ENCODE data around the gene OR6C2.
"Not testable (repeated sequence)": the region's sequence is repeated elsewhere in the genome, so short reads cannot be mapped to it uniquely, and the experiment has no call there.

OR6C2 gene

GRCh38 chr12:55443776-55444175 lies at the start of gene OR6C2:
Gene OR6C2 (plus strand): TSS chr12:55444076. CDS start chr12:55452214, 8,138 bp downstream.
- TF ChIP-seq CTCF (IDR thresholded peaks at IDR 0.05; ENCODE audit: low read depth, low read length), result no peak
- no peak for DNase-seq (ENCODE audit: extremely low read depth, low read depth)

GRCh38 chr12:55396326-55396725 lies 47.5 kb upstream of the OR6C2 start:
- DNase-seq (ENCODE audit: extremely low read depth, low read depth), result no peak
- no peak for TF ChIP-seq CTCF (IDR thresholded peaks at IDR 0.05; ENCODE audit: low read depth, low read length)

- TF ChIP-seq CTCF (IDR thresholded peaks at IDR 0.05; ENCODE audit: low read depth, low read length), result no peak
- DNase-seq (ENCODE audit: extremely low read depth, low read depth), result no peak
Measured at GRCh38 chr12:55400229-55400628, 43.6 kb upstream of the OR6C2 start, which contains the start of gene OR6C65. Gene OR6C65 (plus strand): TSS chr12:55400529. CDS start chr12:55400529, 0 bp downstream.

GRCh38 chr12:55407866-55408265 lies 36.0 kb upstream of the OR6C2 start:
- TF ChIP-seq CTCF (IDR thresholded peaks at IDR 0.05; ENCODE audit: low read depth, low read length), result no peak
- no peak for DNase-seq (ENCODE audit: extremely low read depth, low read depth)

- not testable (repeated sequence) for DNase-seq (ENCODE audit: extremely low read depth, low read depth)
Measured at GRCh38 chr12:55409133-55409532, 34.7 kb upstream of the OR6C2 start.

GRCh38 chr12:55412138-55412537 lies 31.7 kb upstream of the OR6C2 start:
- not testable (repeated sequence) for DNase-seq (ENCODE audit: extremely low read depth, low read depth)

- not testable (repeated sequence) for DNase-seq (ENCODE audit: extremely low read depth, low read depth)
Measured at GRCh38 chr12:55413498-55414388, 30.1 kb upstream of the OR6C2 start.

GRCh38 chr12:55414396-55414823 lies 29.5 kb upstream of the OR6C2 start:
- DNase-seq (ENCODE audit: extremely low read depth, low read depth), result not testable (repeated sequence)

- DNase-seq (ENCODE audit: extremely low read depth, low read depth), result not testable (repeated sequence)
Measured at GRCh38 chr12:55414889-55415288, 29.0 kb upstream of the OR6C2 start.

GRCh38 chr12:55416961-55417360 lies 26.9 kb upstream of the OR6C2 start:
- no peak for TF ChIP-seq CTCF (IDR thresholded peaks at IDR 0.05; ENCODE audit: low read depth, low read length)
- DNase-seq (ENCODE audit: extremely low read depth, low read depth), result no peak
